GM20000 (cell line): Measurements from ENCODE around the gene B9D2.

Experiments
- DNase-seq: peaks from one replicate; pipeline ENCODE4 v3.0.0; 2012; ENCODE audit warnings: low spot score
- TF ChIP-seq, protein P1 (sequence below): IDR thresholded peaks from 2 replicates; pipeline ENCODE4 v1.5.1; 2012; ENCODE audit warnings: mild to moderate bottlenecking, control low read depth; ENCODE audit errors: extremely low read depth, missing control alignments

Gene B9D2

DNA sequence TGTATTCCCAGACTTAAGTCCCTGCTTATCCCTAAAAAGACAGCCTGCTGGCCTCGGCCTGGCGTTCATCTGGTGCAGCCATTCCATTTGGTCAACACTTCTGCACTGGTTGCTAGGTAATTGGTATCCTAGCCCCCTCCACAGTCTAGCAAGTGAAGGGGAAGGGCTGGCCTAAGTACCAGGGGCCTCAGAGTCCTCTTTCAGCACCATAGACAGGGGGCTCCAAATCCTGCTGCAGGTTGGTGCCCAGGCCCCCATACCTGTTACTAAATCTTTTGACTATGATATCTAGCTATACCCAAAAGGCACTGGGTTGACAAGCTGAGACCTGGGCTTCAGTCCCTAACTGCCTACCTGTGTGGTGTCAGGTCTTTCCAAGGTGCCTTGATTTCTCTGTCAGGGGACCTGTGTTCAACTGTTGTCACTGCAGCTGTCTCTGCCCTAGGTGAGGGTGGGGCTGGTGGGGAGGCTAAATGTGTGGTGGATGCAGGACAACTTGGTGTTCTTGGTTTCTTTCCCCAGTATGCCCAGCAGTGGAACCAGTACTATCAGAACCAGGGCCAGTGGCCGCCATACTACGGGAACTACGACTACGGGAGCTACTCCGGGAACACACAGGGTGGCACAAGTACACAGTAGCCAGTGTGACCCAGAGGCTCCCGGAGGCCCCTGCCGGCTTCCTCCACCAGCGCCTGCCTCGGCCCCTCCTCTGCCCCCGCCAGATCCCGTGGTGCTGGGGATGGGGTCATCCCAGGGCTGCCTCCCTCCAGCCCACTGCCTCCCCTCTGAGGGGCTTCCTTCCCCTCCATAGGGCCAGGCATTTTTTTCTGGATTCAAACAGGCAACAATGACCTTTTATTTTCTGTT lies 57.8 kb downstream of the B9D2 start:
- no peak for DNase-seq
- TF ChIP-seq, protein P1, sequence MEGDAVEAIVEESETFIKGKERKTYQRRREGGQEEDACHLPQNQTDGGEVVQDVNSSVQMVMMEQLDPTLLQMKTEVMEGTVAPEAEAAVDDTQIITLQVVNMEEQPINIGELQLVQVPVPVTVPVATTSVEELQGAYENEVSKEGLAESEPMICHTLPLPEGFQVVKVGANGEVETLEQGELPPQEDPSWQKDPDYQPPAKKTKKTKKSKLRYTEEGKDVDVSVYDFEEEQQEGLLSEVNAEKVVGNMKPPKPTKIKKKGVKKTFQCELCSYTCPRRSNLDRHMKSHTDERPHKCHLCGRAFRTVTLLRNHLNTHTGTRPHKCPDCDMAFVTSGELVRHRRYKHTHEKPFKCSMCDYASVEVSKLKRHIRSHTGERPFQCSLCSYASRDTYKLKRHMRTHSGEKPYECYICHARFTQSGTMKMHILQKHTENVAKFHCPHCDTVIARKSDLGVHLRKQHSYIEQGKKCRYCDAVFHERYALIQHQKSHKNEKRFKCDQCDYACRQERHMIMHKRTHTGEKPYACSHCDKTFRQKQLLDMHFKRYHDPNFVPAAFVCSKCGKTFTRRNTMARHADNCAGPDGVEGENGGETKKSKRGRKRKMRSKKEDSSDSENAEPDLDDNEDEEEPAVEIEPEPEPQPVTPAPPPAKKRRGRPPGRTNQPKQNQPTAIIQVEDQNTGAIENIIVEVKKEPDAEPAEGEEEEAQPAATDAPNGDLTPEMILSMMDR, result no peak

DNA sequence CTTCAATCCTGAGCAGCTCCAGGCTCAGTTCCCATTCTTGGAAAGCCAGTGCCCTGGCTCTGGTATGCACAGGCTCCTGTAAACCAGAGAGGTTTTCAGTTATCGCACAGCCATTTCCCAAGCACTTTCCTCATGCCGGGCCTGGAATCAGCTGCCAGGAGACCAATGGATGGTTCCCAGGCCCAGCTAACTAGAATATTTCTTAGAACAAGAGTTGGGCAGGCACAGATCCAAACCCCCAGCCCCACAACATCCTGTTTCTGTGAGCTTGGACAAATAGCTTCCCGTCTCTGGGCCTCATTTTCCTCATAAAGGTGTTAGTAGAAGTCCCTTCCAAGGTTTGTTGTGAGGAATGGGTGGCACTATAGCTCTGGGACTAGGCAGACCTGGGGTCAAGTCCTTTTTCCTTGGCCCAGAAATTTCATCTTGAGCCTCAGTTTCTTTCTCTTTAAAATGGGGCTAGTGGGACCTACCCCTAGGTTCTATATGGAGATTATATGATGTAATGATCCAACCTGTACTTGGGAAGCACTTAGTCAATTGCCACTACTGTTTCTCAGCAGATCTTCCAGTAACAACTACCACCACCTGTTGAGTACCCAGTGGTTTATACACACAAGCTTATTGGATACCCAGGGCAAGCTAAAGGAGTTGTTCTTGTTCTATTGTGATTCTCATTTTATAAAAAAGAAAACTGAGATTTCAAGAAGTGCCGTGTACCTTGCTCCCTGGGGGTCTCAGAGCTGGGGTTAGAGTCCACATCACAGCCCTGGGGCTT lies 59.1 kb downstream of the B9D2 start:
- no peak for DNase-seq
- TF ChIP-seq, protein P1, result no peak
